Transverse colon (tissue), 3 donors: ENCODE measurements around the gene RHOU.
A peak's percentile ranks its signal among the peaks of the same experiment; 100 is the strongest.

Experiments
- POLR2A ChIP-seq: fragments of 450-650 bp; IDR thresholded peaks from one replicate; pipeline ENCODE4 v1.6.1; 2016; ENCODE audit warnings: antibody characterized with exemption, mild to moderate bottlenecking, moderate library complexity
- TF ChIP-seq, protein P1 (sequence below), 5 experiments: fragments of 200-600 bp in 3 of 5; fragments of 450-650 bp in 2 of 5; sonication (generic) in 3 of 5; IDR thresholded peaks; 1 replicate in 2 of 5; 2 replicates in 3 of 5; pipeline ENCODE4 v1.5.1; 2016 to 2017; ENCODE audit warnings: antibody characterized with exemption in 5 of 5, inconsistent platforms in 3 of 5, mild to moderate bottlenecking in 2 of 5, moderate library complexity in 1 of 5

DNA sequence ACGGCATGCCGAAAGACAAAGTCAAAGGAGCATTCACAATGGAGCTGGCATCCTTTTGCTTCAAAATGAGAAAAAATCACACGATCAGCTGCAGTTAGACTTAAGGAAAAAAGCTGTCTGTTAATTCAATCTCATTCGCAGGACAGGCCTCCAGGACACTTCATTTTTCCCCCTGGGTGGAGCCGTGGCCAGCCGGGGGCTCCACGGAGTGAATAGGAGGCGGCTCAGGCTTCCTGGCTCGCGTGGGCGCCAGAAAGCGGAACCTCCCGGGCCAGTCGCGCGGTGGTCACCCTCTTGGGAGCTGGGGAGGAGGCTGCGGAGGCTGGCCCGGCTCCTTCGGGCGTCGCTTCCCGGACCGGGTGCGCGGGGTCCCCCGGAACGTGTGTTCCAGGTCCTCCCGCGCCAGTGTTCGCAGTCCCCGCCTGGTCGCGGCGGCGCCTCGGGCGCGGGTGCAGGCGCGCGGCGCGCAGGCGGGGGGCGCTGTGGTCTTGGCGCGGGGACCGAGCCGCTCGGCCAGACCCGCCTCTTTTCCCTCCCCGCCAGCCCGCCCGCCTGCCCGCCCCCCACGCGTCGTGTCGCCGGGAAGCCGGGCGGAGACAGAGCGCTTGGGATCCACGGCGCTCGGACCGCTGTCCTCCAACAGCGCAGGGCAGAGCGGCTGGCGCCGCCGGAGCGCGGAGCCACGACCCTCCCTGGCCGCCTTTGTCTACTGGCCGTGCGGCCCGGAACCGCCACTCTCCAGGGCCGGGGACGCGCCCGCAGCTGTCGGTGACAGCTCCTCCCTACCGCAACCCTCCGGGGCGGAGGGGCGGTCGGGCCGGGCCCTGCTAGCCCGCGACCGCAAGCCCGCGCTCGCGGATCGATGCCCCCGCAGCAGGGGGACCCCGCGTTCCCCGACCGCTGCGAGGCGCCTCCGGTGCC, at the start of gene RHOU:
- peak; percentile 83 for TF ChIP-seq POLR2A
- TF ChIP-seq, protein P1, sequence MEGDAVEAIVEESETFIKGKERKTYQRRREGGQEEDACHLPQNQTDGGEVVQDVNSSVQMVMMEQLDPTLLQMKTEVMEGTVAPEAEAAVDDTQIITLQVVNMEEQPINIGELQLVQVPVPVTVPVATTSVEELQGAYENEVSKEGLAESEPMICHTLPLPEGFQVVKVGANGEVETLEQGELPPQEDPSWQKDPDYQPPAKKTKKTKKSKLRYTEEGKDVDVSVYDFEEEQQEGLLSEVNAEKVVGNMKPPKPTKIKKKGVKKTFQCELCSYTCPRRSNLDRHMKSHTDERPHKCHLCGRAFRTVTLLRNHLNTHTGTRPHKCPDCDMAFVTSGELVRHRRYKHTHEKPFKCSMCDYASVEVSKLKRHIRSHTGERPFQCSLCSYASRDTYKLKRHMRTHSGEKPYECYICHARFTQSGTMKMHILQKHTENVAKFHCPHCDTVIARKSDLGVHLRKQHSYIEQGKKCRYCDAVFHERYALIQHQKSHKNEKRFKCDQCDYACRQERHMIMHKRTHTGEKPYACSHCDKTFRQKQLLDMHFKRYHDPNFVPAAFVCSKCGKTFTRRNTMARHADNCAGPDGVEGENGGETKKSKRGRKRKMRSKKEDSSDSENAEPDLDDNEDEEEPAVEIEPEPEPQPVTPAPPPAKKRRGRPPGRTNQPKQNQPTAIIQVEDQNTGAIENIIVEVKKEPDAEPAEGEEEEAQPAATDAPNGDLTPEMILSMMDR (IDR thresholded peaks at IDR 0.05), result peak; percentile 42 to 84 (median 71)
